Measurements from ENCODE around the gene USP12.

The USP12 gene

DNA sequence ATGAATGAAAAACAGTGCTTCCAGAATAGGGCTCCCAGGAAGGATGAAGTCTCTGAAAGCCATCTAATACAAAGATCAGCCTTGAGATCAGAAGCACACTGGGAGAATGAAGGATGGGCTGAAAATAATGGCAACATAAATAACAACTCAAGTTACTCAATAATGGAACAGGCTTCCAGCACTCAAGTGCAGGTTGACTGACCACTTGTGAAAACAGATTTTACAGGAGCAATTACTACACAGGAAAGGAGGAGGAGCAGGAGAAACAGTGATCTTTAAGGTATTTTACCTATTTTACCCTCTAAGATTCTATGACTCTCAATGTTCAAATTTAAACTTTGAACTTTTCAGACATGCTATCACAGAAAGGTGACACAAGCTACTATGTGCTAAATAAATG, 106.0 kb downstream of the USP12 start:
- no peak for FAIRE-seq

DNA sequence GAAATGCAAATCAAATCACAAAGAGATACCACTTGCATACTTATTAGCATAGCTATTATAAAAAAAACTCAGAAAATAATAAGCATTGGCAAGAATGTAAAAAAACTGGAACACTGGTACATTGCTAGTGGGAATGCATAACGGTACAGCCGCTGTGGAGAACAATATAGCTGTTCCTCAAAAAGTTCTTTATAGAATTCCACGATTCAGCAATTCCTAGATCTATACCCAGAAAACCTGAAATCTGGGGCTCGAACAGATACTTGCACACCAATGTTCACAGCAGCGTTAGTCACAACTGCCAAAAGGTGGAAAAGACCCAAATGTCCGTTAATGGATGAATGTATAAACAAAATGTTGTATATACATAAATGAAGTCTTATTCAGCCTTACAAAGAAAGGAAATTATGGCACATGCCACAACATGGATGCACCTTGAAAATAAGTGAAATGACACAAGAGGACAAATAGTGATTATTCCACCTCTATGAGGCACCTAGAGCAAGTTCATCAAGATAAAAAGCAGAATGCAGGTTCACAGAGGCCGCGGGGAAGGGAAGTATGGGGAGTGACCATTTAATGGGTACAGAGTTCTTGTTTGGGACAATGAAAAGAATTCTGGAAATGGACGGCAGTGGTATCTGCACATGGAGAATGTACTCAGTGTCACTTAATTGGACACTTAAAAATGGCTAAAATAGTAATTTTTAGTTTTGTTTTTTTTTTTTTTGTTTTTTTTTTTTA, 107.2 kb downstream of the USP12 start:
- FAIRE-seq, result no peak

DNA sequence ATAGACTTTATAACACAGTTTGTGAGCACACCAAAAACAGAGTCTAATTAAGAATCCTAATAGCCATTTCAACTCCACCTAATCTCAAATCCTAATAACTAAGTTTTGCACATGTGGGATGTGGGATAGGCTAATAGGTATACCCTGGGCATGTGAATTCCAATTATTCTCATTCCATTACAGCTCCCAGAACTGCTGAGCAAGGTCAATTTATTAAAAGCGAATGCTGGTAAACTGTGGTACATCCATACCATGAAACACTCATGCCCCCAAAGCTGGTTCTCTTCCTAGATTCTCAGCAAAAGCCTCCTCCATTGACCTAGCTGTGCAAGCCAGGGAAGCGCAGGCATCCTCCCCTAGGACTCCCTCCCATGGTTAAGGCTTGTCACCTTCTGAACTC, 113.8 kb downstream of the USP12 start:
- no peak for FAIRE-seq

DNA sequence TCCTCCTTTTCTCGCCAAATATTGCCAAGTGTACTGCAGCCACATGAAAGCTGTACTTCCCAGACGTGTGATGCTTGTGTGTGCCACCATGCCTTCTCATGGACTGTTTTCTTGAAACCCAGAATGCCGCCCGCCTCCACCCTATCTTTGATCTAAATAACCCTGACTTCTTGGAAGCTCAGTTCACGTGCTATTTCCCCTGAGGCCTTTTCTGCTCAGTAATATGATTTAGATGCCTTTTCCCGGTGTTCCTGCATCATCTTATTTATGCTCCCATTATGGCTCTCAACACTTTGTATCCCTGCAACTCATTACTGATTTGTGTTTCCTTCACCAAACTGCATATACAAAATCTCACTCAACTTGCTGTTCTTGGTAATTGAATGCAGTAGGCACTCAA, 116.1 kb downstream of the USP12 start:
- FAIRE-seq, result no peak

DNA sequence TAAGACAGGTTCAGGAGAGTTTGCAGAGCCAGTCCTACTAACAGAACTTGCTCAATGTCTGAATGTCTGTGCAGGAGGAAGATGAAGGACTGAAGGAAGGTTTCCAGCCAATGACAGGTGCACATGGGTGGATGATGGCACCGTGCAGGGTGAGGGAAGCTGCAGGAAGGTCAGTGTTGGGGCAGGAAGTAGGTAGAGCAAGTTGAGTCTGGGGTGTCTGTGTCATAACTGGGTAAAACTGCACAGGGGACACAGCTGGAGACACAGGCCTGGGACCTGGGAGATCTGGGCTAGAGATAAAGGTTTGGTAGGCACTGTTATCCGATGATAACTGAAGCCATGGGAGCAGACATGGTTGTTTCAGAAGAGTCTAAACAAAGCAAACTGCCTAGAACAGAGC, 116.9 kb downstream of the USP12 start:
- FAIRE-seq, result no peak

DNA sequence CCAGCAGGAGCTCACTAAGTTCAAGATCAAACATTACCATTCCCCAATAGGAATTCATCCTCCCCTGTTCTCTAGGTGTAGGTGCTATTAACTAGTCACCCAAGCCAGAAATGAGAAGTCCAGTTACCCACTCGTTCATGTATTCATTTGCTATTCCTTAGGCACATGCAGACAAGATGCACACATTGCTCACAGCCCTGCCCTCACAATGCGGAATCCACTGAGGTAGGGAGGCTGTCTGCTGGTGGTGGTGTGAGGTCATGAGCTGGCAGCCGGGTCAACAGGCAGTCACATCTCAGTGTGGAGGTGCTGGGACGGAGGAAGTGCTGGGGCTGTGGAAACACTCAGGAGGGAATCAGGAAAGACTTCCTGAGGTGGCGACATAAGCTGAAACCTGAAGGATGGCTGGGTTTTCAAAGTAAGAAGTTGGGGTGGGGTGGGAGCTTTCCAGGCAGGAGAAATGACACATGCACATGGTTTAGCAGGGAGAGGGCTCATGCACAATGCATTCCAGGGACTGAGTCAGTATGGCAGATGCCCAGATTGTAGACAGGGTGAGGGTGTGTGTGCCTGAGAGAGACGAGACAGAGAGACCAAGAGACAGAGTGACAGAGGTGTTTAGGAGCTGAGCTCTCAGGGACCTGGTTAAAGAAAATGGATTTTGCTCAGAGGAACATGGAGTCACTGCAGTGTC, 117.6 kb downstream of the USP12 start:
- no peak for FAIRE-seq

DNA sequence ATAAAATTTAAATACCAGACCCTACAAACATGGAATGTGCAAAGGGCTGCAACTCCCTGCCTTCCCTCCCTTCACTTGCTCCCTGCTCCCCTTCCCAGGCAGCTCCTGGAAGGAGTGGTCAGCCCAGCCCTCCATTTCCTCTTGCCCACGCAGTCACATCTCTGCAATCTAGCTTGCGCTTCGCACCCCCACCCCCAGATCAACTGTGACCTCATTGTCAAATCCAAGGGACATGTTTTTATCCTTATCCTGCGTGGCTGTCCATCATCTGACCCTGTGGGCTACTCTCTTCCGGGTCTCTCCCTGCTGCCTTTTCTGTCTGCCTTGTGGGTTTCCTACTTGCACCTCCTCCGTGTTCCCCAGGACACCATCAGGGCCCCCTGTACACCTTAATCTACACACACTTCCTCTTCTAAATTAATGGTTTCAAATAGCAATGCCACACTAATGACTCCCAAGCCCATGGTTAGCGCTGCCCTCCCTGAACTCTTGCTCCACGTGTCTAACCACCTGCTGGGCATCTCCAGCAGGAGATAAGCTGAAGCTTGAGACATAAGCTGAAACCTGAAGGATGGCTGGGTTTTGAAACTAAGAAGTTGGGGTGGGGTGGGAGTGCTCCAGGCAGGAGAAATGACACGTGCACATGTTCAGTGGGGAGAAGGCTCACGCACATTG, 118.3 kb downstream of the USP12 start:
- no peak for FAIRE-seq

DNA sequence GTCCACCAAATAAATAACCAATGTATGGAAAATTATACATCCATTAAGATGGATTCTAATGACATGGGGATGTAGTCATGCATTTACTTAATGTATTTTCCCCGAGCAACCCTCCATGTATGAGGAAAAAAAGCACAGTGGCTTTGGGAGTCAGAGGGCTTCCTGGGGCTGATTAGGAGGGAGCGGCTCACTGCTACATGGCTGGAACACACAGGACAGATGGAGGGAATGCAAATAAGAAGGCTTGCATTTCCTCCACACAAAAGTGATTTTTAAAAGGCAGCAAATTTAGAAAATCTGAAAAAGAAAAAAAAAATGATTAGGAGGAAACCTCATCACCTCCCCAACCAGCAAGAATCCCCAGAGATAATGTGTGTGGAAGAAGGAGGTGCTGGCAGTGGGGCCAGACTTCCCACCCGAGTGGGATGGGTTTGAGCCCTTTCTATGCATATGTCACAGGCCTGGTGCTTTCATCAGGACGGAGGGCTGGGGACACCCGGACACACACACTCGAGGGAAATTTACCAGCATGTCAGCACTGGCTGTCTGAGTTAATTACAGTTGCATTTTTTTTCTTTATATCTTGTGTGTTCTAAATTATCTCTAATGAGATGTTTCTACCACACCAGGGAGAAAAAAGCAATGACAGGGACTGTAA, 118.9 kb downstream of the USP12 start:
- FAIRE-seq, result no peak

DNA sequence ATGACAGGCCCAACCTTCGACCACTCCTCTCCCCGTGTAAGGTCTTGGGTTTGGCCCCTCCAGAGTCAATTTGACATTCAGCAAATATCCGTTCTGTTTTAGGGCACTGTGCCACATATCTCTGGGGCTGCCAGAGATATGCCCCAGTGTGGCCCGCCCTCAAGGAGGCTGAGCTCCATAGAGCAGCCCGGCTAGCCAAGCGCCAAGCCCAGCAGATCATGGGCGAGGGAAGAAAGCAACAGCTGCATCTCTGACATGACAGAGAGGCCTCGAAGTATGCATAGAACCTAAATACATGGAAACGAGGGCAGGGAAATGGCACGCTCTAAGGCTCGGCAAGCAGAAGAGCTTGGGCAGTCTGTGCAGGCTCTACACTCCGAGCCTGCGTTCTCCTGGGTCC, 124.5 kb downstream of the USP12 start:
- FAIRE-seq, result no peak

DNA sequence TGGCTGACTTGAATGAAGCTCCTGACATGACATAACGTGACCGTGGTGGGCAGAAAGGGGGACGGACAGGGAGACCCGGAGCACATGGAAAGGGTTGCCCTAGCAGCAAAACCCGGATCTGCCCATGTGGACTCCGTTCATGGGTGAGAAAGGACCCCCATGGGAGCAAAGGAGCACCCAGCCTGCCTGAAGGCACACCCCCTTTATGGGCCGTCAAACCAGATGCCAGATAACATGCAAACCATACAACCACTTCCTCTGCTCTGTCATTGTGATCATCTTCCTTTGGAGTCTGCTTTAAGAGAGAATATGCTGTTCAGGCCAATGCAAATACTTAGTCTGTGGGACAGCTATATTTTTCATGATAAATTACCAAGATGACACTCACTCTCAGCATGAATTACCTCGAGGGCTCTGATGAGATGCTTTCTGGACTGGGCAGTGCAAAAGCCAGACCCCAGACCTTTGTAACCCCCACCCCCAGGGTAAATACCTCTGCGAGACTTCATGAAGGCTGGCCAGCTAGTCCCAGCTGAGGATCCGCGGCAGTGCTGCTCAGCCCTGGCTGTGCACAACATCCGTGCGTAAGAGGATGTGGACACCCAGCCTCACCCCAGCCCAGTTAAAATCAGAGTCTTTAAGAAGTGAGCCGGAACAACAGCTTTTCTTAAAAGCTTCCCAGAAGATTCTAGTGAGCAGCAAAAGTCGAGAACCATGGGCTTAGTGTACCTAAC, 126.6 kb downstream of the USP12 start:
- FAIRE-seq, result no peak

DNA sequence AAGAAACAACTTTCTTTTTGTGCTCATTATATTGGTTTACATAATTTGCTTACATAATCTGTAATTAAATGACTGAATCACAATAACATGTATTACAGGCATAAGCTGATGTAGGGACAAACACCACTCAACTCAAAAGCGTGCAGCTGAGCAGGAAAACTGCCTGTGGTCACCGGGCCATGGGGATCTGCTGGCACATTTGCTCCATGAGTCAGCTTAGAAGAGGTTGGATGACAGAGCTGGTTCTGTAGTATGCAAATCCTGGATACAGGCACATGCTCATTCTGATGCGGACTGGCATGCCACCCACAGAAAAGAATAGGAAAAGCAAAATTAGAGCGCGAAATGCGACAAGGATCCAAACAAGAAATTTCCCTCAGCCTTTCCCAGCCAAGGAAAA, 128.6 kb downstream of the USP12 start:
- FAIRE-seq, result no peak

DNA sequence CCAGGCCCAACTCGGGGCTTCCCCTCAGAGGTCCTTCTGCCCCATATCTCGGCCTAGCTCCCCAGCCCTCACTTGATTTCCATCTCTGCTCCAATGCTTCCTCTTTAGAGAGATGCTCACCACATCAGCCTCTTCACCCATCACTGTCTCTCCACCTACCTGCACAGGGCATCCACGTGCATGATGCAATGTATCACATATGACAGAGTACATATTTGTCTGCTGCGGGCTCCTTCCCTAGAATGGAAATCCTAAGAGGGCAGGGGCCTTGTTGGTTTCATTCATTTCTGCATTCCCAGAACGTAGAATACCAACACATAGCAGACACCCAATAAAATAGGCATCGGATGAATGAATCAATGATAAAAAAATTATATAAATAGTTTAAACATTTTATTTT, 130.3 kb downstream of the USP12 start:
- no peak for FAIRE-seq

DNA sequence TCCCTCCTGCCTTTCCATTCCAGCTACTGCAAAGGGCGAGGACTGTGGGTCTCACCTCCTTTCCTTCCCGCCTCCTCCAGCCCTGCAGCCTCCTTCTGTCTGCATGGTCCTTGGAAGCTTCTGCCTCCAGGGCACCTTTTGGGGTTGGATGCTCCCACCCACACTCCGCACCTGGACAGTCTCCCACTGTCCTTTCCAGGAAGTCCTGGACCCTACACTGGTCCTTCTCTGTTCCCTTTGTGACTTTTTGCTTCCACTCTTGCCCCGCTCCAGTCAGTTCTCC, 130.8 kb downstream of the USP12 start:
- FAIRE-seq, result no peak

DNA sequence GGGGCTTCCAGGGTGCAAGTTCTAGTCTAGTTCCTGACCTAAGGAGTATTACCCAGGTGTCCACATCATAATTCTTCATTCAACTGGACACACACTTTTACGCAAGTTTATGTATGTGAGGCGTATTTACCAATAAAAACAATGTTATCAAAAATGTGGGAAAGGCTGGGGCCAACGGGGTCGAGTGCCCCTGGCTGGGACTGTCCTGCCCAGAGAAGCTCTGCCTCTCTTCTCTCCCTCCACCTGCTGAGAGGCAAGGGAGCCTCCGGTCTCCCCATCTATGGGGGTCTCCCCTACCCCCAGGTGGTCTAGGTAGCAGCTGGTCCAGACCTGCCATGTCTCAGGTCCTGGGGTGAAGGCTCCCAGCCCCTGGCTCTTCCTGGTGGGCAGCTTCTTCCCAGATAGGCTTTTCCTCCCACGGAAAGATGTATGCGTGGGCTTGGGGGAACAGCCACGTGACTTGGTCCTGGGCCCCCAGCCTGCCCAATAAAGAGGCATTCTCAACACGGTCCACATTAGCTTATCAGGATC, 132.4 kb downstream of the USP12 start:
- no peak for FAIRE-seq

DNA sequence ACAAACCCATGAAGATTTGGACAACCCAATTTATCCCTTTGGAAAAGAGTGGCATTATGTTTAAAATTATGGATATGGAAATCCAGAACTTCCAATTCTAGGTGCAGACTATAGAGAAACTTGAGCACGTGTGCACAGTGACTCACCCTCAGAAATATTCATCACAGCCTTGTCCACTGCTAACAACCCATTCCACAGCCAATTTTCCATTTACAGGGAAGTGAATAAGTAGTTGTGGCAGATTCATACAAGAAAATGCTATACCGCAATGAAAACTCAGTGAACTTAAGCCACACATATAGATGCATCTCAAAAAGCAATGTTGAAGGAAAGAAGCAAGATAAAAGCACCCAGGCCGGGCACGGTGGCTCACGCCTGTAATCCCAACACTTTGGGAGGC, 133.3 kb downstream of the USP12 start:
- no peak for FAIRE-seq

DNA sequence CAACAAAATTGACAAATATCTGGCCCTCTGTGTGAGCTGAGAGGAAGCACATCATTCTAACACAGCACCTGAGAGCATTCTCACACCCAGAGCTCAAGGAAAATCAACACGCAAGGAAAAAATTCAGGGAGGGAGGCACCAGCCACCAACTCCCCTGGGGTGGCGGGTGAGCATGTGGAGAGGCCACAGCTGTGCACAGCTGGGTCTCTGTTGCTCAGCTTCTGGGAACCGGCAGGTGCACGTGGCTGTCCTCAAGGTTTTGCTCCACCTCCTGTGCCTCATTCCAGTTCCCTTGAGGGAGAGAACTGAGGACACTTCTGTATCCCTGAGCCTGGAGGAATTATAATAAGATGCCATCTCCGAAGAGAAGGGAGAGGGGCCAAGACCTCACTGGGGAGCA, 134.0 kb downstream of the USP12 start:
- no peak for FAIRE-seq

DNA sequence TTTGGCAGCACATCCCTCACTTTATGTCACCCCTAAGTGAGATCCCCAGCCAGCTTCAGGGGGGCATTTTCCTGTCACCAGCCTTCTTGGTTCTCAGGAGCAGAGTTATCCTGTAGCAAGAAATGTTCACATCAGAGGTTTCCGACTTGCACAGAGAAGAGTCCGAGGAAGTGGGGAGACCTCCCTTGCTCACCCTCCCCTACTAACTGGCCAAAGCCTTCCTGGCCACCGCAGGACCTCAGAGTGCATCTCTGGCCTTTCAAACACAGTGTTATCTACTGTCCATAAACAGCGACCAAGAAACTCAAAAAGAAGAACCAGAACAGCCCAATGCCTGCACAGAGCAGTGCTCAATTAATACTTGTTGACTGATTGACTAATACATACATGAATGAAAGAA, 134.4 kb downstream of the USP12 start:
- no peak for FAIRE-seq

DNA sequence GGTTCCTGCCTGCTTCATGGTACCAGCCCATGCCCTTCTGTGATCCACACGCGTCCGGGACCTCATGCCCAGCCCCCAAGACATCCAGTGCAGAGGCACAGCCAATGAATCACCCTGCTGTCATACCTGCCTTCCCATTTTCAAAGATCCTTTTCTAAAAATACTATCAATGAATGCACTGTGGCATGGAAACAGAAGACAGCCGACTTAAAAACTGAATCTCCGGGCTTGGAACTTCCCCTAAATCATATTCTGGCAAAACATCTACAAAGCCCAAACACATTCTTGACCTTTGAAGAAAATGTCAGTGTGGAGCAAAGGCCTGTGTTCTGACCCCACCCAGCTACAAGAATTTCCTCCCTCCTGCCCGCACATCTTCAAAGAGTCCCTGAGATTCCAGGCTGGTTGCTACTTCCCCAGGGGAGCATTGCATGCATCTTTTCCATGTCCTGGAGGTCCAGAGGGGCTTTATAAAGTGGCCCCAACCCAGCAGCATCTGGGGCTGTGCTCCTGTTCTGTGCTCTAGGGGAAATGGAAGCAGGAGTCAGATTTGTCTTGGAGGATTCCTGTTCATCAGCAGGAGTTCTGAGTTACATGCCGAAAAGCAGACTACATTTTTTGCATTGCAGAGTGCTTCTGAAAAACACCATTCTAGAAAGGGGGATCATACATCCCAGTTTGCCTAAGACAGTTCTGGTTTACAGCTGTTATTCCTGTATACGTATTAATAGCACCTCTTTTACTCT, 135.2 kb downstream of the USP12 start:
- FAIRE-seq, result no peak

DNA sequence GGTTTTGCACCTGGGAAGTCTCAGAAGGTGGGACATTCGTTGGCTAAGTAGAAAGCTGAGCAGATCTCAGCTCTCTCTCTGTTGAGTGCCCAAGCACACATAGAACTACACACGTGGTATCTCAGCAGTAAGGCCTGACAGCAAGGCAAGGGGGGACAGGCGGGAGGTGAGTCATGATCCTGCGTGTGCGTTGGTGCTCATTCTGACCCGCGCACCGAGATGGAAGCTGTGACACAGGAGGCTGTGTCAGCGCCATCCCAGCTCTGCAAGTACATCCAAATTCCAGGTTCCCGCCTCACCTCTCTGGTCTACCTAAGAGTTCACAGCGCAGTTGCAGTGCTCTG, 135.7 kb downstream of the USP12 start:
- FAIRE-seq, result no peak

DNA sequence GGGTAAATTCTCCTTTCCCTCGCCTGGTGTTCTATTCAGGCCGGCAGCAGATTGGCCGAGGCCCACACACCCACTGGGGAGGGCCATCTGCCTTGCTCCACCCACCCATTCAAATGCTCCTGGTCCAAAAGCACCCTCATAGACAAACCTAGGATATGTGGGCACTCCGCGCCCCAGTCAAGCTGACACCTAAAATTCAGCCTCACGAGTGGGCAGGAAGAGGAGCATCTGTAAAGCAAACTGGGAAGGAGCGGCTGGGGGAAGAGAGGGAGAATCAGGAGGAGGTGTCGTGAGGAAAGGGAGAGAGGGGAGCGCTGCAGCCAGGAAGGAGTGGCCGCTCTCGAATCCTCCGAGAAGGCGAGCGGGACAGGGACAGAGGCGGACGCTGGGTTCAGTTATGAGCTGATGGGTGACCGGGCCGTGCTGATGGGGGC, 136.9 kb downstream of the USP12 start:
- no peak for FAIRE-seq

DNA sequence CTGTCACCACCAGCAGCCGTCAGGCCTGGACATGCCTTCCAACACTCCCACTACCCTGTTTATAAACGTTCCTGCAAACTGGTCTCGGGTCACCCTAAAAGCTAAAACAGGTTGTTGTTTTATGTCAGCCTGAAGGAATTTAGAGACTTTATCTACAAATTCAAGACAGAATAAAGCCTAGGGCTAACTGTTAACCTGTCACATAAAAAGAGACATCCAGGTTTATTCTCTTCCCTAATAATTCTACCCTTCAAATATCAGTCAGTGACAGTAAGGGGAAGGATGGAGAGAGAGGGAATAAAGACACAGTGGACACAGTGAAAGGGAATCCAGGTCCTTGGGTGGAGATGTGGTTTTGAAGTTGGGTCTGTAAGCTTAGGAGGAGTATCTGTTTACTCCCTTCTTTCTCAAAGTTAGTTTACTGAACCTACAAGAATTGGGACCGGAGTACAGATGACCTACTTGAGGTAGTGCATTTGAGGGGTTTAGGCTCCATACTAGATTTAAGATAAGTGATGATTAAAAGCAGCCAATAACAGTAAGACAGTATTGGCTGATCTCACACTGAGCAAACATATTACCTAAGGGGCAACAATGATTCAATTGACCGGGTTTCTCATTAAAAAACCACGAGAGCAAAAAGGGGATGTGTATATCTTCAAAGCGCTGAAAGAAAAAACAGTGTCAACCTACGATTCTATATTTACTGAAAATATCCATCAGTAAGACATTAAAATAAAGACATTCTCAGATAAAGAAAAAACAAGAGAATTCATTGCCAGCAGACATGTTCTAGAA, 142.7 kb downstream of the USP12 start:
- no peak for FAIRE-seq
